GM23338 (cell line): ENCODE measurements around the gene CHRM1. TPM values are rescaled to one million over a fixed set of nuclear protein-coding genes. Genes with fewer than 3 reads are reported as not detected.

Experiments used
- CREB1 ChIP-seq: fragments of 250-450 bp; sonication (Bioruptor Pico); IDR thresholded peaks from 2 replicates; pipeline ENCODE4 v1.5.0; 2020; ENCODE audit warnings: low read depth, mild to moderate bottlenecking, moderate library complexity
- JUNB ChIP-seq: IDR thresholded peaks from one replicate; pipeline ENCODE4 v1.6.1; 2016; ENCODE audit warnings: antibody characterized with exemption; ENCODE audit not compliant: unreplicated experiment
- REST ChIP-seq: IDR thresholded peaks from one replicate; pipeline ENCODE4 v1.6.1; 2018; ENCODE audit warnings: antibody characterized with exemption; ENCODE audit not compliant: unreplicated experiment
- ZNF462 ChIP-seq: fragments of 250-450 bp; sonication (Bioruptor Pico); IDR thresholded peaks from 2 replicates; pipeline ENCODE4 v1.5.0; 2020; ENCODE audit warnings: mild to moderate bottlenecking, moderate library complexity
- polyA plus RNA-seq: library from polyadenylated mRNA; unstranded; fragments of >200 nt; fragmentation: Nextera tagmentation; extraction: Ambion mirVana; gene quantifications from 2 replicates; pipeline ENCODE4 v1.2.1, GENCODE V29; 2016
- total RNA-seq: library from RNA; depleted of rRNA; stranded (reverse); fragments of >200 nt; shearing (Covaris generic); gene quantifications from 2 replicates; pipeline ENCODE4 v1.2.3, GENCODE V29; 2014

The CHRM1 gene
- total and polyA plus RNA-seq, 2 experiments from 2014 or later = 0.14 to 0.44 TPM

GRCh38 chr11:62881579-62882430 lies 39.4 kb downstream of the CHRM1 start (continued):
- TF ChIP-seq ZNF462 (no peak), CREB1 (CRISPR knock-in tag) (peak; percentile 5; the same call in 1 of the 2 replicates), REST (no peak), JUNB (no peak)
